SK-N-SH treated with all-trans-retinoic acid at 6 μM for 48 hours (cell line): ENCODE measurements around the gene SLC29A3.

Source experiments
- ATAC-seq: fragments of 200-7000 bp; cut with Tn5 transposase; 3 replicates; pipeline ENCODE4 v1.9.1; 2020; ENCODE audit warnings: mild to moderate bottlenecking, moderate library complexity
- ARNTL ChIP-seq: fragments of 450-650 bp; formaldehyde crosslinking; IDR thresholded peaks from 2 replicates; pipeline ENCODE4 v1.5.0; 2020; ENCODE audit warnings: low read depth, mild to moderate bottlenecking, moderate library complexity, borderline replicate concordance
- BACH2 ChIP-seq: fragments of 250-450 bp; sonication (Bioruptor Pico); IDR thresholded peaks from 2 replicates; pipeline ENCODE4 v1.9.0; 2021; ENCODE audit warnings: mild to moderate bottlenecking, borderline replicate concordance
- CREB5 ChIP-seq: fragments of 250-450 bp; sonication (Bioruptor Pico); IDR thresholded peaks from 2 replicates; pipeline ENCODE4 v1.5.1; 2020; ENCODE audit warnings: low read depth, mild to moderate bottlenecking, moderate library complexity
- CSDC2 ChIP-seq: fragments of 250-450 bp; sonication (Bioruptor Pico); IDR thresholded peaks from 2 replicates; pipeline ENCODE4 v1.5.0; 2020; ENCODE audit warnings: mild to moderate bottlenecking, moderate library complexity
- CSRNP3 ChIP-seq: fragments of 250-450 bp; sonication (Bioruptor Pico); IDR thresholded peaks from 2 replicates; pipeline ENCODE4 v1.5.1; 2021; ENCODE audit warnings: mild to moderate bottlenecking, moderate library complexity
- ESRRG ChIP-seq: fragments of 250-450 bp; sonication (Bioruptor Pico); IDR thresholded peaks from 2 replicates; pipeline ENCODE4 v1.6.1; 2021; ENCODE audit warnings: mild to moderate bottlenecking
- ISL1 ChIP-seq: fragments of 250-450 bp; sonication (Bioruptor Pico); IDR thresholded peaks from 2 replicates; pipeline ENCODE4 v2.1.2; 2022; ENCODE audit warnings: mild to moderate bottlenecking, moderate library complexity
- OSR1 ChIP-seq: fragments of 250-450 bp; sonication (Bioruptor Pico); IDR thresholded peaks from 2 replicates; pipeline ENCODE4 v1.8.0; 2022; ENCODE audit warnings: moderate library complexity, mild to moderate bottlenecking, inconsistent platforms
- PATZ1 ChIP-seq: fragments of 250-450 bp; sonication (Bioruptor Pico); IDR thresholded peaks from 2 replicates; pipeline ENCODE4 v1.8.0; 2020; ENCODE audit warnings: mild to moderate bottlenecking, moderate library complexity, borderline replicate concordance
- POU6F1 ChIP-seq: fragments of 250-450 bp; sonication (Bioruptor Pico); IDR thresholded peaks from 2 replicates; pipeline ENCODE4 v1.8.0; 2021; ENCODE audit warnings: low read depth, mild to moderate bottlenecking, moderate library complexity, borderline replicate concordance
- PPARA ChIP-seq: fragments of 250-450 bp; sonication (Bioruptor Pico); IDR thresholded peaks from 2 replicates; pipeline ENCODE4 v1.5.0; 2020; ENCODE audit warnings: mild to moderate bottlenecking, borderline replicate concordance
- RARB ChIP-seq: fragments of 250-450 bp; sonication (Bioruptor Pico); IDR thresholded peaks from 2 replicates; pipeline ENCODE4 v1.8.0; 2021; ENCODE audit warnings: mild to moderate bottlenecking, moderate library complexity
- SNAI2 ChIP-seq: fragments of 250-450 bp; sonication (Bioruptor Pico); IDR thresholded peaks from 2 replicates; pipeline ENCODE4 v1.5.0; 2020; ENCODE audit warnings: mild to moderate bottlenecking, moderate library complexity
- TCF4 ChIP-seq: fragments of 250-450 bp; sonication (Bioruptor Pico); IDR thresholded peaks from 2 replicates; pipeline ENCODE4 v1.8.0; 2021; ENCODE audit warnings: mild to moderate bottlenecking, moderate library complexity, borderline replicate concordance
- TOX ChIP-seq: fragments of 250-450 bp; sonication (Bioruptor Pico); IDR thresholded peaks from 2 replicates; pipeline ENCODE4 v1.8.0; 2021; ENCODE audit warnings: mild to moderate bottlenecking, moderate library complexity, borderline replicate concordance
- TSHZ2 ChIP-seq: fragments of 250-450 bp; sonication (Bioruptor Pico); IDR thresholded peaks from 2 replicates; pipeline ENCODE4 v1.5.0; 2020; ENCODE audit warnings: mild to moderate bottlenecking, moderate library complexity
- ZC3H10 ChIP-seq: fragments of 250-450 bp; sonication (Bioruptor Pico); IDR thresholded peaks from 2 replicates; pipeline ENCODE4 v1.5.1; 2021; ENCODE audit warnings: mild to moderate bottlenecking, moderate library complexity
- ZFP3 ChIP-seq: fragments of 250-450 bp; sonication (Bioruptor Pico); IDR thresholded peaks from 2 replicates; pipeline ENCODE4 v1.5.0; 2020; ENCODE audit warnings: mild to moderate bottlenecking, moderate library complexity
- ZFP30 ChIP-seq: fragments of 450-650 bp; formaldehyde crosslinking; IDR thresholded peaks from 2 replicates; pipeline ENCODE4 v1.5.0; 2022; ENCODE audit warnings: mild to moderate bottlenecking, moderate library complexity
- ZNF565 ChIP-seq: fragments of 450-650 bp; formaldehyde crosslinking; conservative IDR thresholded peaks from 2 replicates; pipeline ENCODE4 v1.5.0; 2020; ENCODE audit warnings: low read depth, mild to moderate bottlenecking, moderate library complexity
- ZNF70 ChIP-seq: fragments of 450-650 bp; formaldehyde crosslinking; IDR thresholded peaks from 2 replicates; pipeline ENCODE4 v1.5.0; 2020; ENCODE audit warnings: mild to moderate bottlenecking, moderate library complexity
- ZNF8 ChIP-seq: fragments of 450-650 bp; formaldehyde crosslinking; IDR thresholded peaks from 2 replicates; pipeline ENCODE4 v1.5.0; 2020; ENCODE audit warnings: mild to moderate bottlenecking, moderate library complexity

The SLC29A3 gene

GRCh38 chr10:71291528-71291900 lies 27.5 kb upstream of the SLC29A3 start:
- ATAC-seq, result no peak
- TF ChIP-seq TCF4 (no peak), OSR1 (CRISPR knock-in tag) (no peak), TSHZ2 (CRISPR knock-in tag) (no peak), ARNTL (CRISPR knock-in tag) (no peak), PATZ1 (CRISPR knock-in tag) (no peak), TOX (CRISPR knock-in tag) (no peak), ZNF565 (CRISPR knock-in tag) (no peak), RARB (CRISPR knock-in tag) (no peak)

- TF ChIP-seq OSR1 (CRISPR knock-in tag) (no peak), ISL1 (CRISPR knock-in tag) (no peak), ESRRG (no peak), PATZ1 (CRISPR knock-in tag) (no peak), CSRNP3 (no peak), SNAI2 (CRISPR knock-in tag) (no peak), PPARA (no peak), ZC3H10 (CRISPR knock-in tag) (no peak), ARNTL (CRISPR knock-in tag) (no peak), ZFP3 (no peak), ZNF70 (CRISPR knock-in tag) (no peak), ZFP30 (CRISPR knock-in tag) (no peak), CREB5 (CRISPR knock-in tag) (no peak), TSHZ2 (CRISPR knock-in tag) (no peak), ZNF8 (no peak), CSDC2 (CRISPR knock-in tag) (no peak), BACH2 (no peak), POU6F1 (CRISPR knock-in tag) (no peak)
- ATAC-seq, result no peak
These were observed 26.2 kb upstream of the SLC29A3 start for GRCh38 chr10:71292624-71293445.
